ENCODE data around the gene TRPM5. TPM values are rescaled to one million over a fixed set of nuclear protein-coding genes. Genes with fewer than 3 reads are reported as not detected.

TRPM5 gene
- total and polyA plus RNA-seq, 2 of the 8 experiments (the other 6 are each of a cell fraction or from before 2014, with no cell fraction given): 0.02 TPM; not detected in 1

DNA sequence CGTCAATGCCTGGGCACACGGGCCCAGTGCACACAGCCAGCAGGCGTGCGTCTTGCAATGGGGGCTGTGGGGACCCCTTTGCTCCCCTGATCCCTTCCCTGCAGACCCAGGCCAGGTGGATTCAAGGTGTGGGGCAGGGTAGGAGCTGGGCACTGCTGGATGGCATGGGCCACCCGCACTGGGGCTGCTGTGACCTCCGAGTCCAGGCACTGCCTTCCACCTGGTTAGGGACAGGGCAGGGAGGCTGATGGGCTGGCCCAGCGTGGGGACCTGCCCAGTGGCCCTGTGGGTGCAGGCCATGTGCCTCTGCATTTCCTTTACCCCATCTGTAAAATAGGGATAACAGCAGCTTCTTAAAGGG is 23.4 kb upstream of the TRPM5 start:
- Histone ChIP-seq H2BK5ac (ENCODE audit: low read depth, low read length) (no peak overlapping the region), H4K91ac (replicated peaks; ENCODE audit: insufficient read length, low read length) (no peak overlapping the region), H3K4me1 (replicated peaks in 1 of 4; ENCODE audit: control insufficient read depth in 3 of 4, insufficient read depth in 4 of 4, low read length in 3 of 4) (no peaks in the 10 kb centered on the region), H2BK120ac (replicated peaks; ENCODE audit: low read depth, low read length) (no peak overlapping the region), H3K9ac (replicated peaks in 1 of 4; ENCODE audit: extremely low read depth in 1 of 4, low read depth in 3 of 4, low read length in 3 of 4) (no peak overlapping the region), H2BK15ac (ENCODE audit: low read length) (no peak overlapping the region), H3K36me3 (ENCODE audit: control insufficient read depth in 2 of 4, insufficient read depth in 4 of 4, low read length in 3 of 4) (no peaks in the 10 kb centered on the region), H3K14ac (ENCODE audit: insufficient read length) (no peak overlapping the region), H3K56ac (replicated peaks; ENCODE audit: insufficient read length, low read depth, low read length) (no peak overlapping the region), H4K5ac (ENCODE audit: insufficient read length, low read depth, low read length) (no peak overlapping the region), H3K23me2 (ENCODE audit: low read depth, low read length) (no peaks in the 10 kb centered on the region; the same call in 1 of the 2 replicates), H2BK12ac (ENCODE audit: low read depth, low read length) (no peak overlapping the region), H3K4ac (replicated peaks; ENCODE audit: insufficient read length, low read depth, low read length) (no peak overlapping the region), H3K79me2 (ENCODE audit: control insufficient read depth in 1 of 2, insufficient read depth in 2 of 2, low read length in 2 of 2) (no peaks in the 10 kb centered on the region), H3K79me1 (ENCODE audit: low read depth, low read length) (no peaks in the 10 kb centered on the region), H3K4me2 (ENCODE audit: insufficient read depth in 1 of 2, low read depth in 2 of 2, low read length in 2 of 2) (no peak overlapping the region), H2BK20ac (ENCODE audit: low read length) (no peak overlapping the region), H3K18ac (ENCODE audit: extremely low read depth, low read length) (no peak overlapping the region), H4K20me1 (replicated peaks in 1 of 2; ENCODE audit: control insufficient read depth in 1 of 2, insufficient read depth in 2 of 2, low read length in 2 of 2) (peaks cover 0 to 9% of the 10 kb centered on the region in 2 experiments), H4K8ac (ENCODE audit: extremely low read depth, insufficient read depth, low read length) (no peak overlapping the region; the same call in 1 of the 2 replicates), H3K27me3 (replicated peaks in 1 of 4; ENCODE audit: control insufficient read depth in 3 of 4, extremely low read depth in 1 of 4, insufficient read depth in 3 of 4, low read length in 3 of 4) (peaks cover 0 to 30% (median 15%) of the 10 kb centered on the region in 4 experiments; a peak in 6 of 7 replicates), H3K9me3 (ENCODE audit: insufficient read depth in 2 of 2, low read depth in 1 of 2, low read length in 1 of 2) (no peaks in the 10 kb centered on the region), H2AK5ac (ENCODE audit: low read depth, low read length) (no peak overlapping the region), H3K23ac (ENCODE audit: insufficient read length) (no peak overlapping the region), H3K4me3 (ENCODE audit: extremely low read depth in 1 of 4, insufficient read depth in 2 of 4, low read depth in 3 of 4, low read length in 4 of 4) (no peak overlapping the region), H3K27ac (ENCODE audit: low read depth, low read length) (no peak overlapping the region), H2AFZ (ENCODE audit: low read length) (no peak overlapping the region)
- 88% methylated on average over 6 of the region's 7 CpGs; no CpG with 5 or more reads in 1 of the 2 experiments for WGBS, 2 experiments (ENCODE audit: extremely low coverage in 1 of 2, insufficient coverage in 1 of 2, insufficient read length in 1 of 2, insufficient replicate concordance in 2 of 2, low coverage in 1 of 2, low lambda C conversion rate in 2 of 2, missing lambda C conversion rate in 1 of 2)
- POLR2A ChIA-PET (ENCODE audit: partially characterized antibody): no interaction called here
- DNase-seq (ENCODE audit: low read depth in 1 of 2, low spot score in 2 of 2) (no peak), FAIRE-seq (no peak)
- TF ChIP-seq SP1 (IDR thresholded peaks at IDR 0.05; ENCODE audit: low read depth, low read length): no peak
- CTCF ChIA-PET (ENCODE audit: partially characterized antibody): interaction anchor here (1.2 to 1.8 kb wide), 3 partner anchors 47 to 425 kb away, joined by 3 to 4 read pairs (median 3); no protein-coding TSS in a partner anchor

All from H1 (cell line).